Measurements from ENCODE around the gene HSPA1A.
A peak's percentile ranks its signal among the peaks of the same experiment; 100 is the strongest.
"Not testable (repeated sequence)": the region's sequence is repeated elsewhere in the genome, so short reads cannot be mapped to it uniquely, and the experiment has no call there.

Gene HSPA1A

DNA sequence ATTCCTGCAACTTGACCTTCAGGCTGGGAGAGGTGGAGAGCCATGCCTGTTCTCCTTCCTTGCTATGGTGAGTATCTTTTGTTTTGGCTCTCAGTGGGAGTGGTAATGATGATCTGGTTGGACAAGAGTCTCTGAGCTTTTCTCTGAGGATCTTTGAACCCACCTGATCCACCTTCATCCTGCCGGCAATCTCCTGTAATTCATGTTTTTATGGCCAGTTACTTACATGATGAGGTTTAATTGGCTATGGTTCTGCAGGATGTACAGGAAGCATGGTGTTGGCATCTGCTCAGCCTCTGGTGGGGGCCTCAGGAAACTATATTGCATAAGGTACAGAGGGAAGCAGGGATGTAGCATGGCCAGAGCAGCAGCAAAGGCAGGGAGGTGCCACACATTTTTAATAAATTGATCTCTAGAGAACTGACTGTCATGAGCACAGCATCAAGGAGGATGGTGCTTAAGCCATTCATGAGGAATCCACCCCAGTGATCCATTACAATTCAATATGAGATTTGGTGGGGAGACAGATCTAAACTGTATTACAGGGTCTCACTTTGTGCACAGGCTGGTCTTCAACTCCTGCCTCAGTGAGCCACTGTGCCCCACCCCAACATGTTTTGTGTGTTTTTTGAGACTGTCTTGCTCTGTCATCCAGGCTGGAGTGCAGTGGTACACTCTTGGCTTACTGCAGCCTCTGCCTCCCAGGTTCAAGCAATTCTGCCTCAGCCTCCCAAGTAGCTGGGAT, 22.2 kb downstream of the HSPA1A start:
- no peak for DNase-seq

DNA sequence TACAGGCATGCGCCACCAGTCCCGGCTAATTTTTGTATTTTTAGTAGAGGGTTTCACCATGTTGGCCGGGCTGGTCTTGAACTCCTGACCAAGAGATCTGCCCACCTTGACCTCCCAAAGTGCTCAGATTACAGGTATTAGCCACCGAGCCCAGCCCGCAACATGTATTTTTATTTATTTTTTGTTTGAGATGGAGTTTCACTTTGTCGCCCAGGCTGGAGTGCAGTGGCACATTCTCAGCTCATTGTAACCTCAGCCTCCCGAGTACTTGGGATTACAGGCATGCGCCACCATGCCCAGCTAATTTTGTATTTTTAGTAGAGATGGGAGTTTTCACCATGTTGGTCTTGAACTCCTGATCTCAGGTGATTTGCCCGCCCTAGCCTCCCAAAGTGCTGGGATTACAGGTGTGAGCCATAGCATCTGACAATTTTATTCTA, 22.8 kb downstream of the HSPA1A start:
- not testable (repeated sequence) for DNase-seq

DNA sequence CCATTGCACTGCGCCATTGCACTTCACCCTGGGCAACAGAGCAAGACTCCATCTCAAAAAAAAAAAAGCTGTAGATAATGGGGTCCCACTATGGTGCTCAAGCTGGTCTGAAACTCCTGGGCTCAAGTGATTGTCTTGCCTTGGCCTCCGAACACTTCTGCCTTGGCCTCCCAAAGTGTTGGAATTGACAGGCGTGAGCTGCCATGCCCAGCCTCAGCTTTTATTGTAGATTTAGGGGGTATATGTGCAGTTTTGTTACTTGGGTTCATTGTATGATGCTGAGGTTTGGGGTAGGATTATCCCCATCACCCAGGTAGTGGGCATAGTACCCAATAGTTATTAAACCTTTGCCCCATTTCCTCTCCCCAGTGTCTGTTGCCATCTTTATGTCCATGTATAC, 23.6 kb downstream of the HSPA1A start:
- no peak for DNase-seq

DNA sequence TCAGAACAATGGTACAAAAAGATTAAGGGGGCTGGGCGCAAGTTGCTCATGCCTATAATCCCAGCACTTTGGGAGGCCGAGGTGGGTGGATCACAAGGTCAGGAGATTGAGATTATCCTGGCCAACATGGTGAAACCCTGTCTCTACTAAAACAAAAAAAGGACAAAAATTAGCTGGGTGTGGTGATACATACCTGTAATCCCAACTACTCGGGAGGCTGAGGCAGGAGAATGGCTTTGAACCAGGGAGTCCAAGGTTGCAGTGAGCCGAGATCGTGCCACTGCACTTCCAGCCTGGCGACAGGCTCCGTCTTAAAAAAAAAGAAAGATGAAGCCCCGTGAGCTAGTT, 24.4 kb downstream of the HSPA1A start:
- not testable (repeated sequence) for DNase-seq

DNA sequence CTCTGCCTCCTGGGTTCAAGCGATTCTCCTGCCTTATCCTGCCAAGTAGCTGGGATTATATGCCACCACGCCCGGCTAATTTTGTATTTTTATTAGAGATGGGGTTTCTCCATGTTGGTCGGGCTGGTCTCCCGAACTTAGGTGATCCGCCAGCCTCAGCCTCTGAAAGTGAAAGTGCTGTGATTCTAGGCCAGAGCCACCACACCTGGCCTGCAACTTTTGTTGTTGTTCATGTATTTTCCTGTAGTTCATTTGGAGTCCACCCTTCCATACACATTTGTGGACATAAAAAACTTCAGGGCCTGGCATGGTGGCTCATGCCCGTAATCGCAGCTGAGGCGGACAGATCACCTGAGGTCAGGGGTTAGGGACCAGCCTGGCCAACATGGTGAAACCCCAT, 26.7 kb downstream of the HSPA1A start:
- DNase-seq: no peak

DNA sequence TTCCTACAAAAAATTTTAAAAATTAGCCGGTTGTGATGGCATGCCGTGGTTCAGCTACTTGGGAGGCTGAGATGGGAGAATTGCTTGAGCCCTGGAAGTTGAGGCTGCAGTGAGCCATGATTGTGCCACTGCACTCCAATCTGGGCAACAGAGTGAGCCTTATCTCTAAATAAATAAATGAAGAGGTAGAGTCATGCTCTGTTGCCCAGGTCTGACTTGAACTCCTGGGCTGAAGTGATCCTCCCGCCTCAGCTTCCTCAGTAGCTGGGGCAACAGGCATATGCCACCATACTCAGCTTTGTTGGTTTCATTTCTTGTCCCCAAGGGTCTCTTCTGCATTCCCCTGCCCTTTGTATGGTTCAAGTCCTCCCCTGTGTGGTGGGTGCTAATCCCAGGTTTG, 29.2 kb downstream of the HSPA1A start:
- no peak for DNase-seq

DNA sequence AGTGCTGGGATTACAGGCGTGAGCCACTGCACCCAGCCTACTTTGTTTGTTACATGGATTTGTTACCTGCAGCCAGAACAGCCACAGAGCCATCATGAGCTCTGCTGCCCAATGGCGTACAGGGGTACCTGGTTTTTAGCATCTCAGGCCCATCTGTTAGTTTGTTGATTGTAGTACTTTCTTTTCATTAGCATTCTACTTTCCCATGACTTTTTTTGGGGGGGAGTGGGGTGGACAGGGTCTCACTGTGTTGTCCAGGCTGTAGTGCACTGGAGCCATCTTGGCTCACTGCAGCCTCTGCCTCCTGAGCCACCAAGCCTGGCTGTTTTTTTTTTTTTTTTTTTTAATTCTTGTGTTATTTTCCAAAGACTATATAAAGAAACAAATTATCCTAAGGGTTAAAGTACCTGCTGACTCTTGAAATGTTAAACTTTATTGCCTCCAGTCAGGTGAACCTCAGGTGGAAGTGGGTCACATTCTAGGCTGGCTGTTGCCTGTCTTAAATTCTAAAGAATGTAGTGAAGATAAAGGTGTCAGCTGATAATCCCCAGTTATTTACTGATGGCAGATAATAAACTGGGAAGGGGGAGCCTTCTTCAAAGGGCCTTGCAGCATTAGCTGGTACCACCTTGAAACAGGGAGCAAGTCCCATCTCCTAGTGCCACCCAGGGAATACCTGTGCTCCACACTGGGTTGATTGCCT, 32.1 kb downstream of the HSPA1A start:
- DNase-seq: no peak

DNA sequence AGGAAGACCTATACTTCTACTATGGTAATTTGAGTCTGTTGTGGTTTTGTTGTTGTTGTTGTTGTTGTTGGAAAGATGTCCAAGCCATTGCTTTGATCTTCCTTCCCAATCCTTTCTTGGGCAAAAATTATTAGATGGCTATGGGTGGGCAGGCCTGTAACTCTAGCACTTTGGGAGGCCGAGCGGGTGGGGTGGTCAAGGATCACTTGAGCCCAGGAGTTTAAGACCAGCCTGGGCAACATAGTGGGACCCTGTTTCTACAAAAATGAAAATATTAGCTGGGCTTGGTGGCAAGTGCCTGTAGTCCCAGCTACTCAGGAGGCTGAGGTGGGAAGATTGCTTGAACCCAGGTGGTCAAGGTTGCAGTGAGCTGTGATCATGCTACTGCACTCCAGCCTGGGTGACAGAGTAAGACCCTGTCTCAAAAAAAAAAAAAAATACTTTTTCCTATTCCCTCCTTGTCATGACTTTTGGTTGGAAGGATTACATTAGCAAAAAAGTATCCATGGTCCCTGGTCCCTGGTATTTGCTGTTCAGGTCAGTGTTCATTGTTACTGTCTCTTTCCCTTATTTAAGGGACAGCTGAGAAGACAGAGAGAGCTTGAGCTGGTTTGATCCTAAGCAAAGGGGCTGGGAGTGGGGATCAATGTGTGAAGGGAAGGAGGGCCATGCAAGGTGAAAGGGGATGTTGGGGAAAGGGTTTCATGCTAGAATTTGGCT, 35.6 kb downstream of the HSPA1A start:
- no peak for DNase-seq

DNA sequence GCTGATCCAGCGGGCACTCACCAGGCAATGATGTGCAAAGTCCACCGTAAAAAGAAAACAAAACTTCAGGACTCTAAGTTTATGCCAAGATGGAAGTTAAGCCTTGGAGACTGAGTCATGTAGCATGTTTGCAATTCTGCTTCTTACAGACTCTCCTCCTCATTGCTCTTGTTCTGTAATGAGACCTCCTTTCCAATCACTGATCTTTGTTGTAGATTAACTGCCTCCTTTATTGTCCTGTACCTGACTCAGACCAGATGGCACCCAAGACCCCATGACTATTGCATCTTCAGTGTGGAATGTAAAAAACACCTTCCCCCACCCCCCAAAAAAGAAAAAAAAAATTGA, 36.1 kb downstream of the HSPA1A start:
- no peak for DNase-seq

DNA sequence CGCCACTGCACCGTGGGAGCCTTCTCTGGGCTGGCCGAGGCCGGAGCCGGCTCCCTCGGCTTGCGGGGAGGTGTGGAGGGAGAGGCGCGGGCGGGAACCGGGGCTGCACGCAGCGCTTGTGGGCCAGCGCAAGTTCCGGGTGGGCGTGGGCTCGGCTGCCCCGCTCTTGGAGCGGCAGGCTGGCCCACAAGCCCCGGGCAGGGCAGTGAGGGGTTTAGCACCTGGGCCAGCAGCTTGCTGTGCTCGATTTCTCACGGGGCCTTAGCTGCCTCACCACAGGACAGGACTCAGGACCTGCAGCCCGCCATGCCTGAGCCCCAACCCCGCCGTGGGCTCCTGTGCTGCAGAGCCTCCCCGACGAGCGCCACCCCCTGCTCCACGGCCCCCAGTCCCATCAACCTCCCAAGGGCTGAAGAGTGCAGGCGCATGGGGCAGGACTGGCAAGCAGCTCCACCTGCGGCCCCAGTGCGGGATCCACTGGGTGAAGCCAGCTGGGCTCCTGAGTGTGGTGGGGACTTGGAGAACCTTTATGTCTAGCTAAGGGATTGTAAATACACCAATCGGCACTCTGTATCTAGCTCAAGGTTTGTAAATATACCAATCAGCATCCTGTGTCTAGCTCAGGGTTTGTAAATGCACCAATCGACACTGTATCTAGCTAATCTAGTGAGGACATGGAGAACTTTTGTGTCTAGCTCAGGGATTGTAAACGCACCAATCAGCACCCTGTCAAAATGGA, 36.8 kb downstream of the HSPA1A start:
- DNase-seq: not testable (repeated sequence)

DNA sequence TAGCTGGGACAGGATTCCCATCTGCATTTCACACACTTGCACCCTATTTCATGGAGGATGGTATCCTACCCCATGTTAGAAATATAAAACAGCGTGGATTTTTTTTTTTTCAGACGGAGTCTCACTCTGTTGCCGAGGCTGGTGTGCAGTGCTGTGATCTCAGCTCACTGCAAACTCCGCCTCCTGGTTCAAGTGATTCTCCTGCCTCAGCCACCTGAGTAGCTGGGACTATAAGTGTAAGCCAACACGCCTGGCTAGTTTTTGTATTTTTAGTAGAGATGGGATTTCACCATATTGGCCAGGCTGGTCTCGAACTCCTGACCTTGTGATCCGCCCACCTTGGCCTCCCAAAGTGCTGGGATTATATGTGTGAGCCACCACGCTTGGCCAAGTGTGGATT, 42.4 kb downstream of the HSPA1A start:
- not testable (repeated sequence) for DNase-seq

DNA sequence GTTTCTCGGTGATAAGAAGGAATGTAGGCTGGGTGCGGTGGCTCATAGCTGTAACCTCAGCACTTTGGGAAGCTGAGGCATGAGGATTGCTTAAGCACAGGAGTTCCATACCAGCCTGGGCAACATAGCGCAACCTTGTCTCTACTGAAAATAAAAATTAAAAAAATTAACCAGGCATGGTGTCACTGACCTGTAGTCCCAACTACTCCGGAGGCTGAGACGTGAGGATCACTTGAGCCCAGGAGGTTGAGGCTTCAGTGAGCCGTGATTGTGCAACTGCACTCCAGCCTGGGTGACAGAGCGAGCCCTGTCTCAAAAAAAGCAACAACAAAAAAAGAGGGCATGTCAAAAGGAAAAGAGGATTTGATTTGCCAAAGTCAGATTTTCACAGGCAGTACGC, 43.4 kb downstream of the HSPA1A start:
- DNase-seq: no peak

DNA sequence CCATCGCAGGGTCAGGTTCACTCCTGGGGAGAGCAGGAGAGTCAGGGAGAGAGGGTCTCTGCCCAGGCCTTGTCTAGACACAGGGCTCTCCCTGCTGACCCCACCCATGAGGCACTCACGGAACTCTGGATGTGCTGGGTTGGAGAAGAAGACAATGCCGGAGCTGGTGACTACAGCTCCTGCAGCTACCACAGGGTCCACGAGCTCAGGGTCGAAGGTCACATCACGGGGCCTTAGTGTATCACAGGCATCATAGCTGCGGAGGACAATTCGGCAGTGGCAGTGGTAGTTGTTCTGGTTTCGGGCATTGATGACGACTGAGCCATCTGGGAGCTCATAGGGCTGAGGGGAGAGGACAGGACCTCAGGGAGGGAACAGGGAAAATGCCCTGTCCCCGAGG, 44.6 kb downstream of the HSPA1A start:
- no peak for DNase-seq

DNA sequence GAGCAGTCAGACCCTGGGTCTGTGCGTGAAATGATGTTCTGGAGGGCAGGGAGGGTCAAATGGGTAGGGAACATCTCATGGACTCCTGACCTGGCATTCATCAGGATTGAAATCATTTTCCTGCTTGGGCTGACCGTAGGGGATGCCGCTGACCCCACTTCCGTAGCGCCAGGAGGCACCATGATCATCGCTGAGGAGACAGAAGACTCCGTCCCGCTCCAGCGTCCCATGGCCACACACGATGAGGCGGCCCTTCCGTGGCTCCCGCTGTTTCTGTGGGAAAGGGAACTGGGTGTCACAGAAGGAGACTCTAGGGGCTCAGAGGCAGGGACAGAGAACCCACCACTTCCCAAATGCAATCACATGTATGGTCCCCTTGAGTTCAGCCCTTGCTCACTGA, 45.0 kb downstream of the HSPA1A start:
- no peak for DNase-seq

DNA sequence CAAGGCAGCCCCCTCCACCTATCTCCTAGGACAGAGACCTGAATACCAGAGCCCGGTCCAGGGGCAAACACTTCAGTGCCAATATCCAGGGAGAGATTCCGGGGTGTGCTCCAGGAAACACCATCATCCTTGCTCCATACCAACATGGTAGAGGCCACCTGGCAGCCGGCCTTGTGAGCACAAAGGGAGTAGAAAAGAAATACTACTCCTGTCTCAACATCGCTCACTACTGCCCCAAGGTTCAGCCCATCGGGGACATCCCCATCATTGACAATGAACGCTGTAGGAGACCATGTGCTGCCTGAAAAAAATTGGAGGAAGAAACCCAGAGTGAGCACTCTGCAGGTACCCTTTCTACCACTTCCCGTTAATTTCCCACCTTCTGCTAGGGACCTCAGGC, 45.8 kb downstream of the HSPA1A start:
- DNase-seq: no peak

DNA sequence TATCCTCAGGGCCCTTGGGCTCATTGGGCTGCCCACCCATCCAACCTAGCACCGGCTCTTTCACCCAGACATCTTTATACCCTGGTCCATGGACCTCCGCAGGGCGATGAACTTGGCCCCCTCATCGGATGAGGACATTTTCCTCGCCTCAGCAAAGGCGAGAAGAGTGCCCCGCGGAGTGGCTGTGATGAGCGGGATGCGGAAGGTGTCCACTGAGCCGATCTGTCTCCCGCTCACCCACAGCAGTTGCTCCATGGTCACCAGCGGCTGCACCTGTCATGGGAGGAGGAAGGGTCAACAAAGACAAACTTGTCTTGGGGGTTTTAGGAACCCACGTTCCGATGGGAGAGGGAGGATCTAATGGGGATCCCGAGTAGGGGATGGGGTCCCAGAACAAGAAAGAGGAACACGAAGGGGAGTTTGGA, 46.6 kb downstream of the HSPA1A start:
- DNase-seq: no peak

DNA sequence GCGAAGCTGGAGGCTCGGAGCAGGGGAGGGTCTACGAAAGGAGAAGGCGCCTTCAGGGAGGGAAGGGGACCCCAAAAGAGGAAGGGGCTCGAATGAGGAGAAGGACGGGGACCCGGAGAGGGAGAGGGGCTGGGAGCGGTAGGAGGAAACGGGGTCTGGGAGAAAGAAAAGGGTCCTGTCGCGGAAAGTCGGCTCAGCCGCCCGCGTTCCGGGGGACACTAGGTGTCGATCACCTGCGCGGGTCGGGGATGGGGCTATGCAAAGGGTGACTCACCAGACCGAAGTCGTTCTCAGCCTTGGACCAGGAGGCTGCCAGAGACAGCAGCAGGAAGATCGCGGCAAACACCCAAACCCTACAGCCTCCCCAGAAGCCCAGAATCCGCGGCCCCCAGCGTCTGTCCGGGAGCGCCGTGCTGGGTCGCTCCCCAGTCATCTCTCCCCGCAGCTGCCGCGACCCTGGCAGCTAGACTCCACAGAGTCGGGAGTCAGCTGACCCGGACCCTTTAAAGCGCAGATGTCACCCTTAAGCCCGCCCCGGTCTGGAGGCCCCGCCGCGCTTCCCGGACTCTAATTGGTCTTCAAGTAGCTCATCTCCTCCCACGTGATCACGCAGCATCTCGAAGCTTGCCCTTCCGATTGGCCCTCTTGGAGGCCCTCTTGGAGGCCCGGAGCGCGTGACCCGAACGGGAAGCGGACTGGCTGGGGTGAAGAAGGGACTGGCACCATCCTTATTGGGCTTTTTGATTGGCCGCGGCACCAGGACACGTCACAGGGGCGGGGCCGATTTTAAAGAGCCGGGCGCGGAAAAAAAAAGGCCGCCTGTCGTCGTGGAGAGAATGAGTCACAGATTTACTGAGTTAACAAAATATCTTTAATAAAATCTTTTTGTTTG, 47.2 kb downstream of the HSPA1A start, which contains the start of gene NEU1:
TSS of gene NEU1 (minus strand) at position 478 of the 892 bp plus-strand sequence. CDS start at position 433, 45 bp downstream.
- DNase-seq: peak; percentile 100

DNA sequence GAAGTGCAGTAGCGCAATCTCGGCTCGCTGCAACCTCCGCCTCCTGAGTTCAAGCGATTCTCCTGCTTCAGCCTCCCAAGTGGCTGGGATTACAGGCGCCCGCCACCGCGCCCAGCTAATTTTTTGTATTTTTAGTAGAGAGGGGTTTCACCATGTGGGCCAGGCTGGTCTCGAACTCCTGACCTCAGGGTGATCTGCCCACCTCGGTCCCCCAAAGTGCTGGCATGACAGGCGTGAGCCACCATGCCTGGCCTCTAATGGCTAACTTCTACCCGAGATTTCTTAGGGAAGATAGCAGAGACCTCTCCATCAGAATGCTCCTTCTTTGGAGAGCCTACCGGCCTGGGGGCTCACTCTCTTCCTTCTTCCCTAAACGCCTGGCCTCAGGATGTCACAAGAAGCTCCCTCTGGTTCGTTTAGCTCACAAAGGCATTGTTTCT, 48.8 kb downstream of the HSPA1A start:
- DNase-seq: not testable (repeated sequence)

DNA sequence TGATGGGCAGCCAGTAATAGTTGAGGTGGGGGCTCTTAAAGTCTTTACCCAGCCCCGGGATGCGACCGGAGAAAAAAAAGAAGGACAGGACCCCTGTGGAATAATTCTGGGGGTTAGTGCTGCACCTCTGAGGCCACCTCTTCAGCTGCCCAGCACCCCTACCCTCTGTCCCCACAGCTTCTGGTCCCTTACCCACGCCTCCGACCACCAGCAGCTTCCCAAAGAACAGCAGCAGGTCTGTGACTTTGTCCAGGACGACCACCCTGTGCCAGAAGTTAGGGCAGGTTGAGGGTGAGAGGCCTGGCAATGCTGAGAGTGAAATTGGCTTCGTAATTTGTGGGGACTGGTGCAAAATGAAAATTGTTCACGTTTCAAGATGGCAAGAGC, 49.5 kb downstream of the HSPA1A start:
- DNase-seq: no peak

DNA sequence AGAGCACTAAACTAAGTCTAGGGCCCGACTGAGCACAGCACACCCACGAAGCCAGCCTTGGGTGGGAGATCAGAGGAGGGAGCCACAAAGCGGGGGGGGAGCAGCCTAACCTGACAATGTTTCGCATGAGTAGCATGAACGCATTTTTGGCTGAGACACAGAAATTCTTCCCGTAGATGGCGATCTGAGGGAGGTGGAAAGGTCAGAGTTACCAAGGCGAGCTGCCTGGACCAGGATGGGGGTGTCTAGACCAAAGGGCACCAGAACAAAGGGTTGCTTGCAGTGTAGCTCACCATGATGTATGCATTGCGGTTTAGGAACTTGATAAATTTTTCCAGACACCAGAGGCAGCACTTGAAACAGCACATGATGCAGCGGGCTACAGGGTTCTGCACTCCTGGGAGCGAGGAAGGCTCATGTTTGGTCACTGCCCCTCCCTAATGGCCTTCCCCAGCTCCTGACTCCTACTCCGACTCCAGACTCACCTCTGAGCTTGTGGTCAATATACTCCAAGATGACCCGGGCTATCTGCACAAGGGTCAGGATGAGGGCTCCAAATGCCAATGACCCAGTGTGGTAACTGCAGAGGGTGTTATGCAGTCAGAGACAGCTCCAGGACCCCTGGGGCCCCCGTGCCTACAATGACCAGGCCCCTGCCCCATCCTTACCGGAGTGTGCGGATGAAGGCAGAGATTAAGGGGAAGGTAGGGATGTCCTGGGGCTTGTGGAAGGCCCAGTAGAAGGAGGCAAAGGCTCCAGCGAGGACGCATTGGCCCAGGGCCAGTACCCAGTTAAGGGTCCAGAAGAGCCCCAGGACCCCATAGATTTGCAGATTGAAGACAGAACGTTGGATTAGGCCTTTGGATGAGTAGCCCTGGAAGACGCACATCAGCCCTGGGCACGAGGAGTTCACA, 50.1 kb downstream of the HSPA1A start:
- no peak for DNase-seq
